ENCODE data around the gene COG8.

The COG8 gene, protein sequence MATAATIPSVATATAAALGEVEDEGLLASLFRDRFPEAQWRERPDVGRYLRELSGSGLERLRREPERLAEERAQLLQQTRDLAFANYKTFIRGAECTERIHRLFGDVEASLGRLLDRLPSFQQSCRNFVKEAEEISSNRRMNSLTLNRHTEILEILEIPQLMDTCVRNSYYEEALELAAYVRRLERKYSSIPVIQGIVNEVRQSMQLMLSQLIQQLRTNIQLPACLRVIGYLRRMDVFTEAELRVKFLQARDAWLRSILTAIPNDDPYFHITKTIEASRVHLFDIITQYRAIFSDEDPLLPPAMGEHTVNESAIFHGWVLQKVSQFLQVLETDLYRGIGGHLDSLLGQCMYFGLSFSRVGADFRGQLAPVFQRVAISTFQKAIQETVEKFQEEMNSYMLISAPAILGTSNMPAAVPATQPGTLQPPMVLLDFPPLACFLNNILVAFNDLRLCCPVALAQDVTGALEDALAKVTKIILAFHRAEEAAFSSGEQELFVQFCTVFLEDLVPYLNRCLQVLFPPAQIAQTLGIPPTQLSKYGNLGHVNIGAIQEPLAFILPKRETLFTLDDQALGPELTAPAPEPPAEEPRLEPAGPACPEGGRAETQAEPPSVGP

DNA sequence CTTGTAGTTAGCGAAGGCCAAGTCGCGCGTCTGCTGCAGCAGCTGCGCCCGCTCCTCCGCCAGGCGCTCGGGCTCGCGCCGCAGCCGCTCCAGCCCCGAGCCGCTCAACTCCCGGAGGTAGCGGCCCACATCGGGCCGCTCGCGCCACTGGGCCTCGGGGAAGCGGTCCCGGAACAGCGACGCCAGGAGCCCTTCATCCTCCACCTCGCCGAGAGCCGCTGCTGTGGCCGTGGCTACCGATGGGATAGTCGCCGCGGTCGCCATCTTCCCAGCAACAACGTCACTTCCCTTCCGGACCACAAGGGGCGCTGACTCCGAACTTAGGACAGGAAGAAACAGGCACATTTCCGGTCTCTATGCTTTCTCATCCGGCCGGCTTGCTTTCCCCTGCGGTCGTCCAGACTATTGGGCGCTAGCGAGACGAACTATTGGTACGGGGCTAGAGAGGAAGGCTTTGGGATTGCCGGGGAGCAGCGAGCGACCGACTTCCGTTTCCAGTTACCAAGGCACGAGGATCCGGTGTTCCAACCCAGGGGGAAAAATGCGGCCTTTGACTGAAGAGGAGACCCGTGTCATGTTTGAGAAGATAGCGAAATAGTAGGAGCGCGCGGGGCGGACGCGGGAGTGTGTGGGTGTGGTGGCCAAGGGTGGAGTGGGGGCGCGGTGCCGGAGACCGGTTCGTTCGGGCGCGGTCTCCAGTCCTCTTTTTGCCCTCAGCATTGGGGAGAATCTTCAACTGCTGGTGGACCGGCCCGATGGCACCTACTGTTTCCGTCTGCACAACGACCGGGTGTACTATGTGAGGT, at the start of gene COG8, which contains the start of gene NIP7:
TSS of gene COG8 (minus strand) at position 276 of the 806 bp plus-strand sequence. CDS start at position 264, 12 bp downstream.
TSS of gene NIP7 (plus strand) at position 484 of the 806 bp plus-strand sequence. CDS start at position 542, 58 bp downstream.
- no peaks in the 10 kb centered on the region for H3K9me3 ChIP-seq (ENCODE audit: low read length)
- H3K4me3 ChIP-seq (ENCODE audit: low read length), result peak within 1 kb of the TSS; percentile 80
- H3K4me1 ChIP-seq (ENCODE audit: insufficient read depth, low read length), result peaks cover 17% of the 10 kb centered on the region
- H3K27me3 ChIP-seq (ENCODE audit: insufficient read depth, low read length), result no peaks in the 10 kb centered on the region
- H3K36me3 ChIP-seq (ENCODE audit: insufficient read depth, low read length), result peaks cover 51% of the 10 kb centered on the region
- peak within 1 kb of the TSS; percentile 55 for H2AFZ ChIP-seq (ENCODE audit: low read depth, low read length)

DNA sequence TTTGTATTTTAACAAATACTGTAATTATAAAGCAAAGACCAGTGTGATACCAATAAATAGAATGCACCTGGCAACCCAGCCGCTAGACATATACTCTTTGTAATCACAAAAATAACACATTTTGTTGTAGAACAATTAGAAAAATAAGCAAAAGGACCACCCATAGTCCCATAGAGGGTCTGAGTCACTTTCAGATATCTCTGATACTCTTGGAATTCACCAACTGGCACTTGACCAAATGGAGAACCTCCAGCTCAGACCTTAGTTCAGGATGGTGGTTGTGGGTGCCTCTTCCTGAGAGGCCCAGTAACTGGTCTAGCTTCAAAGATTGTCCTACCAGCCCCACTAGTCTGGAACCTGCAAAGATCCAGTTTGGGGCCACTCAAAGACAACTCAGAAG, 47.2 kb upstream of the COG8 start:
- no peaks in the 10 kb centered on the region for H3K9me3 ChIP-seq (ENCODE audit: low read length)
- peaks cover 13% of the 10 kb centered on the region for H3K4me1 ChIP-seq (ENCODE audit: insufficient read depth, low read length)
- peak overlapping the region; percentile 80 for H2AFZ ChIP-seq (ENCODE audit: low read depth, low read length)
- H3K36me3 ChIP-seq (ENCODE audit: insufficient read depth, low read length), result peaks cover 27% of the 10 kb centered on the region
- H3K27me3 ChIP-seq (ENCODE audit: insufficient read depth, low read length), result no peaks in the 10 kb centered on the region
- peak overlapping the region; percentile 77 for H3K4me3 ChIP-seq (ENCODE audit: low read length)

DNA sequence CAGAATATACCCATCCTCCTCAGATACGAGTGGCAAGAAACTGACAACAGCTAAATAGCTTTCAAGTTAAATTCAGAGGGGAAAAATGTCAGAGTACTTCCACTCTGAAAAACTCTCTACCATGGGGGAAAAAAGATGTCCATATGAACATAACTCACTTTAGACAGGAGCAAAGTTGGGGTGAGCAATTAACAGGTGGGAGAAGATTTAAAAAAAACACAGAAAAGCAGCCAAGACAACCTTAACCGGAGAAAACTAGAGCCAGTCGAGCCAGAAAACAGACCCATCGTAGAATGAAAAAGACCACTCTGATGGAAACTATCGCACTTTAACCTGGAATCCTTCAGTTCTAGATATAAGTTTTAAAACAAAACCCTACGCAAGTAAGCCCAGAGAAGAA, 45.6 kb upstream of the COG8 start:
- H3K4me3 ChIP-seq (ENCODE audit: low read length), result peak overlapping the region; percentile 77

DNA sequence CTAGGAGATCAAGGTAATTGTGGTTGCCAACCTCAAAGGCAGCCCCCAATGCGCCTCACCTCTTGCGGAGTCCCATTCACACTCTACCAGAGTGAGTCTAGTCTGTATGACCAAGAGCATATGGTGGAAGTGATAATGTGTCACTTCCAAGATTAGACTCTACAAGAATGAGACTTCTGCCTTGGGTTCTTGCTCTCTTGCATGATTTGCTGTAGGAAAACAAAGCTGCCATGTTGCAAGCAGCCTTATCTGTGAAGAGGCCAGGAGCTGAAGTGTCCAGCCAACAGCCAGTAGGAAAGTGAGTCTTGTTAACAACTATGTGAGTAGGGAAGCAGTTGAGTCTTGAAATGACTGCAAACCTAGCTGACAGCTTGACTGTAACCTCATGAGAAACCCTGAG, 43.1 kb upstream of the COG8 start:
- peaks cover 13% of the 10 kb centered on the region for H3K4me1 ChIP-seq (ENCODE audit: insufficient read depth, low read length)
- H3K27me3 ChIP-seq (ENCODE audit: insufficient read depth, low read length), result no peaks in the 10 kb centered on the region
- peaks cover 63% of the 10 kb centered on the region for H3K36me3 ChIP-seq (ENCODE audit: insufficient read depth, low read length)
- no peak overlapping the region for H2AFZ ChIP-seq (ENCODE audit: low read depth, low read length)
- no peaks in the 10 kb centered on the region for H3K9me3 ChIP-seq (ENCODE audit: low read length)
- no peak overlapping the region for H3K4me3 ChIP-seq (ENCODE audit: low read length)

More for the DNA sequence above, 45.6 kb upstream of the COG8 start:
- Histone ChIP-seq H3K27me3 (ENCODE audit: insufficient read depth, low read length) (no peaks in the 10 kb centered on the region), H3K9me3 (ENCODE audit: low read length) (no peaks in the 10 kb centered on the region), H3K36me3 (ENCODE audit: insufficient read depth, low read length) (peaks cover 41% of the 10 kb centered on the region), H2AFZ (ENCODE audit: low read depth, low read length) (peak overlapping the region; percentile 80), H3K4me1 (ENCODE audit: insufficient read depth, low read length) (peaks cover 13% of the 10 kb centered on the region)

DNA sequence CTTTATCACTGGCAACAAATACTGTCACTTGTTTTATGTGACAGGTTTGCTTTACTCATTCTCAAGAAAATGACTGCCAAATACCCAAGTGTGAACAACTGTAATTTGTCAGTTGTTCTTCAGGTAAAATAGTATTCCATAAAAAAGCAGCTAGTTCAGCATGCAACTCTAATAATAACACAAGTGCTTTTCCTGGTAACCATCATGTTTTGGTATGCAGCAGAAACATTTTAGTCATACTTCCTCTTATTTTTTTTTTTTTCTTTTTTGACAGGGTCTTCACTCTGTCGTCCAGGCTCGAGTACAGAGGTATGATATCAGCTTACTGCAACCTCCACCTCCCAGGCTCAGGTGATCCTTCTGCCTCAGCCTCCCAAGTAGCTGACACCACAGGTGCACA, 41.9 kb upstream of the COG8 start:
- Histone ChIP-seq H3K27me3 (ENCODE audit: insufficient read depth, low read length) (no peaks in the 10 kb centered on the region), H3K36me3 (ENCODE audit: insufficient read depth, low read length) (peaks cover 67% of the 10 kb centered on the region), H3K9me3 (ENCODE audit: low read length) (no peaks in the 10 kb centered on the region), H3K4me1 (ENCODE audit: insufficient read depth, low read length) (peaks cover 13% of the 10 kb centered on the region), H2AFZ (ENCODE audit: low read depth, low read length) (no peak overlapping the region), H3K4me3 (ENCODE audit: low read length) (no peak overlapping the region)

DNA sequence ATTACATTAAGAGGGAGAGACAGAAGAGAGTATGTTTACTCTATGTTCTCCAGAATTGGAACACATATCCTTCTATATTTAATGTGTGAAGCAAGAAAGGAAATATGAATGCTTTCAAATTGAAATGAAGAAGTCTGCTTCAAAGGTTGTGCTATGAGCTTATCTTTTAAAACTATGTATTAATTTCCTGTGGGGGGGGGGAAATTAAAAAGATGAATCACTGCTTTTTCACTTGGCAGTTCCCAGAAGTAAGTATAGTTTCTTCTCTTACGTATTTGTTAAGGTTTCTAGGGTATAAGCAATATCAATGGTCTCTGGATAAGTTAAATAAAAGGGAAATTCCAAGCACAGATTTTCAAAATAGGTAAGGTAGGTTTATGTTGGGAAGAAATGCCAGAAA, 39.4 kb upstream of the COG8 start:
- Histone ChIP-seq H3K4me3 (ENCODE audit: low read length) (no peak overlapping the region), H3K36me3 (ENCODE audit: insufficient read depth, low read length) (peaks cover 76% of the 10 kb centered on the region), H3K4me1 (ENCODE audit: insufficient read depth, low read length) (peaks cover 3% of the 10 kb centered on the region)

DNA sequence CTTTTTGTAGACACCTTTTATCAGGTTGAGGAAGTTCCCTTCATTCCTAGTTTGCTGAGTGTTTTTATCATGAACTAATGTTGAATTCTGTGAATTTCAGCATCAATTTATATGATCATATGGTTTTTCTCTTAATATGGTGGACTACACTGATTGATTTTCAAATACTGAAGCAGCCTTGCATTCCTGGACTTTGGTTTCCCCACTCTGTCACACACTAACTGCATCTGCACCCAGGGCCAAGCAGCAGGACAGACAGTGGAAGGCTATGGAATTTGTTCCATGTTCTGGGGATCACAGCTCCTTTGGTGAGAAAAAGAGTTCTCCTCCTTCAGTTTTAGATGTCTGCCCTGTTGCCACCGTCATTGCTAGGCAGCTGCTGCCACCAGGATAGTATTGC, 38.7 kb upstream of the COG8 start:
- no peaks in the 10 kb centered on the region for H3K9me3 ChIP-seq (ENCODE audit: low read length)
- H3K4me3 ChIP-seq (ENCODE audit: low read length), result no peak overlapping the region
- no peaks in the 10 kb centered on the region for H3K27me3 ChIP-seq (ENCODE audit: insufficient read depth, low read length)
- H3K4me1 ChIP-seq (ENCODE audit: insufficient read depth, low read length), result no peaks in the 10 kb centered on the region
- H3K36me3 ChIP-seq (ENCODE audit: insufficient read depth, low read length), result peaks cover 75% of the 10 kb centered on the region
- no peak overlapping the region for H2AFZ ChIP-seq (ENCODE audit: low read depth, low read length)

More for the DNA sequence above, 39.4 kb upstream of the COG8 start:
- Histone ChIP-seq H2AFZ (ENCODE audit: low read depth, low read length) (no peak overlapping the region), H3K27me3 (ENCODE audit: insufficient read depth, low read length) (no peaks in the 10 kb centered on the region), H3K9me3 (ENCODE audit: low read length) (no peaks in the 10 kb centered on the region)

DNA sequence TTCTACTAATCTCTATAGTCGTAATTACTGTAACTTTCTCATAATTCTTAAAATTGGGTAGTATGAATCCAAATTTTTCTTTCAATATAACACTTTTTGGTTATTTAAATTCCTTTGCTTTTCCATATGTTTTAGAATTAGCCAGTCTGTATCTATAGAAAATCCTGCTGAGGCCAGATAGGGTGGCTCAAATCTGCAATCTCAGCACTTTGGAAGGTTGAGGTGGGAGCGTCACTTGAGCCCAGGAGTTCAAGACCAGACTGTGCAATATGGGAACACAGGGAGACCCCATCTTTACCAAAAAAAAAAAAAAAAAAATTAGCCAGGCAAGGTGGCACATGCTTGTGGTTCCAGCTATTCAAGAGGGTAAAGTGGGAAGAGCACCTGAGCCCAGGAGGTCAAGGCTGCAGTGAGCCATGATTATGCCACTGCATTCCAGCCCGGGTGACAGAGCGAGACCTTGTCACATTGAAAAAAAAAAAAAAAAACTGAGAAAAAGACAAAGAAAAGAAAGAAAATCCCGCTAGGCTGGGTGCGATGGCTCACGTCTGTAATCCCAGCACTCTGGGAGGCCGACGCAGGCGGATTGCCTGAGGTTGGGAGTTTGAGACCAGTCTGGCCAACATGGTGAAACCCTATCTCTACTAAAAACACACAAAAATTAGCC, 37.2 kb upstream of the COG8 start:
- no peaks in the 10 kb centered on the region for H3K4me1 ChIP-seq (ENCODE audit: insufficient read depth, low read length)
- no peak overlapping the region for H3K4me3 ChIP-seq (ENCODE audit: low read length)
- no peaks in the 10 kb centered on the region for H3K9me3 ChIP-seq (ENCODE audit: low read length)
- no peak overlapping the region for H2AFZ ChIP-seq (ENCODE audit: low read depth, low read length)
- peaks cover 68% of the 10 kb centered on the region for H3K36me3 ChIP-seq (ENCODE audit: insufficient read depth, low read length)
- no peaks in the 10 kb centered on the region for H3K27me3 ChIP-seq (ENCODE audit: insufficient read depth, low read length)

DNA sequence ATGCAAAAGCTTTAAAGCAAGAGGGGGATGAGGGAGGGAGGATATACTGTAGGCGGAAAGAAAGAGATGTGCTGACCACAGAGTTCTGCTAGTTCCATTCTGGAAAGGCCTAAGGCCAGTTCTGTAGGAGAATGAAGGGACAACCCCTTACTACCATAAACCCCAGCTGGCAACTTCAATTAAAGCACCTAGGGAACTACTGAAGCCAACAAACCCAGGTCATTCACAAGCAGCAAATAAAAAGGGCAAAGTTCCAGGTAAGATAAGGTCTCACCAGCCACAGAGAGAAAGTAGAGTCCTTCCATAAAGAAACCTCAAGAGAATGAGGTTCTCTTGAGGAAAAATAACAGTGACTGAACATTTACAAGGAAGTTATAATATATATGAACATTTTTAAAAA, 33.7 kb upstream of the COG8 start:
- H3K27me3 ChIP-seq (ENCODE audit: insufficient read depth, low read length), result no peaks in the 10 kb centered on the region
- no peak overlapping the region for H3K4me3 ChIP-seq (ENCODE audit: low read length)
- H3K4me1 ChIP-seq (ENCODE audit: insufficient read depth, low read length), result no peaks in the 10 kb centered on the region
- no peak overlapping the region for H2AFZ ChIP-seq (ENCODE audit: low read depth, low read length)
- peaks cover 64% of the 10 kb centered on the region for H3K36me3 ChIP-seq (ENCODE audit: insufficient read depth, low read length)
- no peaks in the 10 kb centered on the region for H3K9me3 ChIP-seq (ENCODE audit: low read length)

DNA sequence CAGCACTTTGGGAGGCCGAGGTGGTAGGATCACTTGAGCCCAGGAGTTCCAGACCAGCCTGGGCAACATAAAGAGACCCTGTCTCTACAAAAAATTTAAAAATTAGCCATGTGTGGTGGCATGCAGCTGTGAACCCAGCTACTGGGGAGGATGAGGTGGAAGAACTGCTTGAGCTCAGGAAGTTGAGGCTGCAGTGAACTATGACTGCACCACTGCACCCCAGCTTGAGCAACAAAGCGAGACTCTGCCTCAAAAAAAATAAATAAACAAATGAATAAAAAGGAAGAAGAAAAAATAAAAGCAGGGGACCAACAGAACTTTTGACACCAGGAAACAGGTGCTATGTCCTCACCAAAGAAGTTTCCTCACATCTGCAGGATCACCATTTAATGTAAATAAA, 32.2 kb upstream of the COG8 start:
- Histone ChIP-seq H3K27me3 (ENCODE audit: insufficient read depth, low read length) (no peaks in the 10 kb centered on the region), H3K4me3 (ENCODE audit: low read length) (no peak overlapping the region), H3K4me1 (ENCODE audit: insufficient read depth, low read length) (no peaks in the 10 kb centered on the region), H3K9me3 (ENCODE audit: low read length) (no peaks in the 10 kb centered on the region), H2AFZ (ENCODE audit: low read depth, low read length) (no peak overlapping the region), H3K36me3 (ENCODE audit: insufficient read depth, low read length) (peaks cover 70% of the 10 kb centered on the region)

DNA sequence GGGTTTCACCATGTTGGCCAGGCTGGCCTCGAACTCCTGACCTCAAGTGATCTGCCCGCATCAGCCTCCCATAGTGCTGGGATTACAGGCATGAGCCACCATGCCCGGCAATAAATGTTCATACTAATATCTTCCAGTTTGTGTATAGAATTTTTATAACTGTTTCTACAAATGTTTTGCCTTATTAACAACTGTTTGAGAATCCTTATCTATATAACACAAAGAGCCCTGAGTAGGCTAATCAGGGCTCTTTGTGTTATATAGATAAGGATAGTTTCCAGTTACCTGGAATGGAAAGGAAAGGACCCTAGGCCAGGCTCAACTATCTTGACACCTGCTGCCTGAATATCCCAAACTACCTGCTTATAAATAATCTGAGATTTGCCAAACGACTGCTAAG, 29.5 kb upstream of the COG8 start:
- H3K4me3 ChIP-seq (ENCODE audit: low read length), result no peak overlapping the region
- H3K4me1 ChIP-seq (ENCODE audit: insufficient read depth, low read length), result no peaks in the 10 kb centered on the region
- no peaks in the 10 kb centered on the region for H3K9me3 ChIP-seq (ENCODE audit: low read length)
- no peaks in the 10 kb centered on the region for H3K27me3 ChIP-seq (ENCODE audit: insufficient read depth, low read length)
- no peak overlapping the region for H2AFZ ChIP-seq (ENCODE audit: low read depth, low read length)
- H3K36me3 ChIP-seq (ENCODE audit: insufficient read depth, low read length), result peaks cover 80% of the 10 kb centered on the region

DNA sequence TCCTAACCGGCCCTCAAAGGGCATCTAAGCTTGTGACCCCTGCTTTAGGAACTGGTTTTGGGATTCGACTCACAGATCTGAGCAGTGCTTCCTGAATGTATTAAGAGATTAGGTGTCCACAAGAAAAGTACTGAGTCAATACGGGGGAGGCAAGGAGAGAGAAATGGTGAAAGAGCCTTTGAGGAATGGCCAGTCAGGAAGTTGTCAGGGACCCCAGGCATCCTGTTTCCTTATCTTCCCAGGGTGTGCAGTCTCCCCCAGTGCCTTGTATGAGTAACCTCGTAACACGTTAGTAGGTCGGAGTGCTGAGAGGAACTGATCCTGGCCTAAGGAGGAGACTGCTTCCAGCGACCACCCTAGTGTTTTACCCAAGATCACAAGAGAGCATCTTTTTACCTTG, 28.6 kb upstream of the COG8 start:
- Histone ChIP-seq H3K27me3 (ENCODE audit: insufficient read depth, low read length) (no peaks in the 10 kb centered on the region), H3K9me3 (ENCODE audit: low read length) (no peaks in the 10 kb centered on the region), H3K4me3 (ENCODE audit: low read length) (no peak overlapping the region), H3K4me1 (ENCODE audit: insufficient read depth, low read length) (no peaks in the 10 kb centered on the region), H3K36me3 (ENCODE audit: insufficient read depth, low read length) (peaks cover 80% of the 10 kb centered on the region), H2AFZ (ENCODE audit: low read depth, low read length) (no peak overlapping the region)
